ENCODE measurements around the gene NKX2-1.

NKX2-1 gene

GRCh38 chr14:36513451-36514277 is 6.4 kb downstream of the NKX2-1 start:
- H3K4me3 ChIP-seq (ENCODE audit: low read depth, low read length) = no peak overlapping the region
- no peak for DNase-seq (ENCODE audit: low read depth)
- no peak for TF ChIP-seq CTCF (IDR thresholded peaks at IDR 0.05; ENCODE audit: insufficient read depth, low read depth, low read length, missing control alignments)

GRCh38 chr14:36513012-36513420 is 7.0 kb downstream of the NKX2-1 start:
- TF ChIP-seq CTCF (IDR thresholded peaks at IDR 0.05; ENCODE audit: insufficient read depth, low read depth, low read length, missing control alignments) = no peak
- no peak overlapping the region for H3K4me3 ChIP-seq (ENCODE audit: low read depth, low read length)
- no peak for DNase-seq (ENCODE audit: low read depth)

- no peak for DNase-seq (ENCODE audit: low read depth)
- TF ChIP-seq CTCF (IDR thresholded peaks at IDR 0.05; ENCODE audit: insufficient read depth, low read depth, low read length, missing control alignments) = no peak
- no peak overlapping the region for H3K4me3 ChIP-seq (ENCODE audit: low read depth, low read length)
Observed at GRCh38 chr14:36512585-36513003, 7.4 kb downstream of the NKX2-1 start.

GRCh38 chr14:36511981-36512584 is 7.9 kb downstream of the NKX2-1 start:
- no peak for TF ChIP-seq CTCF (IDR thresholded peaks at IDR 0.05; ENCODE audit: insufficient read depth, low read depth, low read length, missing control alignments)
- no peak overlapping the region for H3K4me3 ChIP-seq (ENCODE audit: low read depth, low read length)
- DNase-seq (ENCODE audit: low read depth) = no peak

- no peak overlapping the region for H3K4me3 ChIP-seq (ENCODE audit: low read depth, low read length)
- no peak for TF ChIP-seq CTCF (IDR thresholded peaks at IDR 0.05; ENCODE audit: insufficient read depth, low read depth, low read length, missing control alignments)
- DNase-seq (ENCODE audit: low read depth) = no peak
Observed at GRCh38 chr14:36510874-36511273, 9.2 kb downstream of the NKX2-1 start.

- no peak overlapping the region for H3K4me3 ChIP-seq (ENCODE audit: low read depth, low read length)
- DNase-seq (ENCODE audit: low read depth) = no peak
Observed at GRCh38 chr14:36510078-36510799, 9.8 kb downstream of the NKX2-1 start.

More at GRCh38 chr14:36510078-36510799, 9.8 kb downstream of the NKX2-1 start:
- no peak for TF ChIP-seq CTCF (IDR thresholded peaks at IDR 0.05; ENCODE audit: insufficient read depth, low read depth, low read length, missing control alignments)
